ENCODE results near the gene STAB1.

STAB1 gene

DNA sequence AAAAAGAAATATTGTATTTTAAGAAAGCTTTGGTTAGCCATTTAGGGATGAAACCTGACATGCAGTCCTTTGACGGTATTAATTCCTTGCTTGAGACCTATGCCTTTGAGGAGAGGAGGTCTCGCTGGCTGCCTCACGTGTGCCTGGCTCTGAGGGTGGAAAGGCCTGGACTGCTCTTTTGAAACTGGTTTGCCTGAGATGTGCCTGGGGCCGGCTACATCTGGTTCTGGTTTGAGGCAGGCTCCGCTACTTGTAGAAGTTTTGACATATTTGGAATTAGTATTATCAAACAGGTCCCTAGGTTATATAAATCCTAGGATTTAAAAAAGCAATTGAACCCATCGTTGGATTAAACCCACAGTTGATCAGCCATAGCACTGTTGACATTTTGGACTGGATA is 33.3 kb upstream of the STAB1 start:
- no peak for DNase-seq

DNA sequence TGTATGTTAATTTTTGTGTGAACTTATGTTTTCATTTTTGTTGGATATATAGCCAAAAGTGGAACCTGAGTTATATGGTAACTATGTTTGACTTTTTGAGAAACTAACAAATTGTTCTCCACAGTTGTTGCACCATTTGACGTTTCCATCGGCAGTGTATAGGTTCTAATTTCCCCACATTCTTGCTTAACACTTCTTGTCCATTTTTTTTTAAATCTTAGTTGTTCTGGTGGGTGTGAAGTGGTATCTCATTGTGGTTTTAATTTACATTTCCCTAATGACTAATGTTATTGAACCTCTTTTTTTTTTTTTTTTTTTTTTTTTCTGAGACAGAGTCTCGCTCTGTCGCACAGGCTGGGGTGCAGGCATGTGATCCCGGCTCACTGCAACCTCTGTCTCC is 31.7 kb upstream of the STAB1 start:
- no peak for DNase-seq

DNA sequence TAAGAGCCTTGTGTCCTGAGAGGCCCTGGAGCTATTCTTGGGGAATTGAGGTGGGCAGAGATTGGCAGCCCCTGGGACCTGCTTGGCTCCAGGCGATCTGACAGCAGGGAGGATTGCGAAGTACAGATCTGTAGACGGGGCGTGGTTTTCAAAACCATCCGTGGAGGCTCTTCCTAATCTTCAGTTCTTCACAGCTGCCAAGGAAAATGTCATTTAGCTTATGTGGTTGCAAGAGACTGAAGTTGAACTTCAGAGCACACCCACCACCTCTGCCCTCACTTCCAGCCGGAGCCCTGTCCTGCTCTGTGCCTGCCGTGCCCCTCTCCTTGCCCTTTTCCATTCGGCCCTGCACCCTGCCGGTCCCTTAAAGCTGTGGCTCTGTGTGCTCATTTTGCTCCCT is 26.8 kb upstream of the STAB1 start:
- DNase-seq = peak; percentile 37

DNA sequence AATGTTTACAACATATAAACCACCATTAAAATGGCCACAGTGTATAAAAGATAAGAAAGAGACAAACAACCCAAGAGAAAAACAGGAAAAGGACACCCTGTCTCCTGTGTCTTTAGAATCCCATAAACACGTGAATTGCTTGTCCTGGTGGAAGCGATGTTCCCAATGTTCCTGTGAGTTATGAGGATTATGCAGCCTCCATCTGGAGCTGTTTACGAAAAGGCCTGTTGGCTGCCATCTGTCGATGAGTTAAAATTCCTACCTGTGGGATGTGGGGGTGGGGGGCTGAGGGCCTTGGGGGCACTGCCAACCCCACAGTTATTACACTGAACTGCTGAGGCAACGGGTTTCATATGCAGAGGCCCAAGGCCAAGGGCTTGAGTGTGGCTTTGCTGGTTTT is 26.1 kb upstream of the STAB1 start:
- no peak for DNase-seq

DNA sequence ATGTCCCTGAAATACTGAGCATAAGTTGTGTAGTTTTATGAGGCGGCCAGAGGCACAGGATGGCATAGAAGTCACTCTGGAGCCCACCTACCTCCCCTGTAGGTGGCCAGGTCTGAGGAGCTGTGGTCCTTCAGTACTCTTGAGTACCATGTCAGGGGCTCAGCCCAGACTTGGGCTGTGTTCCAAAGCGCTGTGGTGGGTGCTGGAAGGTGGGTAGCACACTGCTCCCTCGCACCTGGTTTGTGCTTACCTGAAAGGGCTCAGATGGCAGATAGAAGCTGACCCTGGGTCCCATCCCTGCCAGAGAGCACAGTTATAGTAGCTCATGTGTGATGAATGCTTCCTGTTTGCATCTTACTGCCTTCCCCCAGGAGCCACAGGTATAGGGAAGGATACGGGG is 24.2 kb upstream of the STAB1 start:
- DNase-seq = no peak

DNA sequence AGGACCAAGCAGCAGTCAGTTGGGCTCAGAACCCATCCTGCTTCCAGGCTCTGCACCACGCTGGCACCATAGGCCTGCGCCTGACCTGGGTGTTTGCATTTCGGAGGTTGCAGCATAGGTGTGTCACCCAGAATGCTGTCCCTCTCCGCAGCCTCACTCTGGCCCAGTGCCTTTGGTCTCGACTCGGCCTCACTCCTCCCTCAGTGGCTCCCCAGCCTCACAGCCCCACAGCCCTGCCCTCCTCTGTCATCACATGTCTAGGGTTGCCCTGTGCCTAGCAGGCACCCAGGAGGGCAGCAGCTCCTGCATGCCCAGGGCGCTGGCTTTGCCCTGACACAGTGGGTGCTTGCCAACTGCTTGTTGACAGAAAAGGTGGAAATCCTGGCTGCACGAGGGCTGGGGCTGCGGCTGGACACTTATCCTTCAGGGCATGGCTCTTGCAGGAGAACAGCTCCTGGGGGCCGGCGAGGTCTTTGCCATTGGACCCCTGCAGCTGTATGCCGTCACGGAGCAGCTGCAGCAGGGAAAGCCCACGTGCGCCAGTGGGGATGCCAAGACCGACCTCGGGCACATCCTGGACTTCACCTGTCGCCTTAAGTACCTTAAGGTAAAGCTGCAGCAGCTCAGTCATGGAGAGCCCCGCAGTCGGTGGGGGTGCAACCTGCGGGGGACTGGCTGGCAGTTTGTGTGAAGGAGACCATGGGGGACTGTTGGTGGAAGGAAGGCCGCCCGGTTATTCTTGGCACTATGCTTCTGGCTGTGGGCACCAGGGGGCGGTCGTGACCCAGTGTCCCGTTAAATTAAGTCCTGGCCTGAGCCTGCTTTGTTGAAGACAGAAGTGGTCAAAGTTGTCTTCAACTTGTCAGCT is 23.5 kb upstream of the STAB1 start:
- DNase-seq = no peak

DNA sequence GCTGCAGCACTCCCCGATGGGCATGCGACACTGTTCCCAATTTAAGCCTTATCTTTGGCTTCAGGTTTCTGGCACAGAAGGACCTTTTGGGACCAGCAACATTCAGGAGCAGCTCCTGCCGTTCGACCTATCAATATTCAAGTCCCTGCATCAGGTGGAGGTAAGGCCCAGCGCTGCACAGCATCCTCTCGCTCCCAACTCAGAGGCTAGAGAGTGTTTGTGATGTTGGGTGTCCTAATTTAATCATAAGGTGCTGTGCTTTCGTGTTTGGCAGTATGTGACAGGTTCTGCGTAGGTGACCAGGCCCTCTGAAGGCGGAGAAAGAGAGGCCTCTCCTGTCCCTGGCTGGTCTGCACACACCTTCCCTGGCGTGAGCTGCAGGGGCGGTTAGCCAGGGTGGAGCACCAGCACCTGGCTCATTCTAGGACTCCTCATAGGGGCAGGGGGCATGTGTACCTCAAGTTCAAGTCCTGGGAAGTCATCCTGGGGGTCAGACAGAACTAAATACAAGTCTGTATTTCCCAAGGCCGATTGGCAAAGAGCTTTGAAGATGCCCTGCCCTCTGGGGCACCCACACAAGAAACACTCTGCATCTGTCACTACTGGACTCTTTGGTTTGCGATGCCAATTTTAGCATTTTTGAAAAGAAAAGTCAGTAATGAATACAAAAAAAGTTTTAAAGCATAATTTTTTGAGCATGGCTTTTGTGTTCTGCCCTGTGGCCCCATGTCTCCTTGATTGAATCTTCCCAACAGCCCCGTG is 22.7 kb upstream of the STAB1 start:
- DNase-seq = no peak

DNA sequence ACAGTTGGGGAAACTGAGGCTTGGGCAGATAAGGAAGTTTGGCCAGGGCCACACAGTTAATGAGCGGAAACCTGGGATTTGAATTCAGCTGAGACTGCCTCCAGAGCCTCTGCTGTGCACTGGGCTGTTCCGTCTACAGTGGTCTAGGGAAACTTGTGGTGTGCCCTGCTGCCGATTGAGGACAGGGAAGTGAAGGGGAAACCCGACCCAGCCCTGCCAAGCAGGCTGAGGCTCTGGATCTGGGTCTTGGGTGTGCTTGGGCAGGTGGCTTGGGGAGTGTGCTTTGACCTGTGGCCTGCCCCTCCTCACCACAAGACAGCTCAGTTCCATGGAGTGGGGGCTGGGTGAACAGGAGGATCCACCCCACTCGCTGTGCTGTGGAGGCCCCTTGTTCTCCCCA is 22.1 kb upstream of the STAB1 start:
- no peak for DNase-seq

DNA sequence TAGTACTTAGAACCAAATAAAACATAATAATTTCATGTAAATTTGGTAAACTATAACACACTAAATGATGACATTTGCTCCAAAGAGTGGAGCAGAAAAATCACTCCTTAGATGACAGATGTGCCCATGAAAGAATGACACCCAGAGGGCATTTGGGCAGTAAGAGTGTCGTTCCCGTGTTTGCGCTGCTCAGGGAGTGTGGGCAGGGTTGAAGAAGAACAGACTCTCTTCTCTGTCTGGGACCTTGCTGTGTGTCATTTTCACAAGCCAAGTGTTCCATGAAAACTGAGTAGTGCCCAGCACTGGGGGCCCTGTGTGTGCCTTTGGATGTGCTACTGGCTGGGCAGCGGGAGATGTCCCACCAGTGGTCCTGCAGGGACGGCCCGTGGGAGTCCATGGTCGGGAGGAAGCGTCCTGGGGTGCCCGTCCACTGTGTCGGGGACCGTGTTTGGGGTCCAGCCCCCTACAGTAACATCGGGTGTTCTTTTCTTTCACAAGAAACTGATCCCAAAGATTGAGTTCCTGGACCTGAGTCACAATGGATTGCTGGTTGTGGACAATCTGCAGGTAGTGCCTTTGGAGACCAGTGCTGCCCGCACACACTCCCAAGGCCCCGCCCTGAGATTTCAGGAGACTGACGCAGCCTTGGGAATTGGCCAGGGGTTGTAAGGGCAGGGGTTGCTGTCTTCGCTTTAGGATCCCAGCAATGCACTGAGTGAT is 17.9 kb upstream of the STAB1 start:
- no peak for DNase-seq

DNA sequence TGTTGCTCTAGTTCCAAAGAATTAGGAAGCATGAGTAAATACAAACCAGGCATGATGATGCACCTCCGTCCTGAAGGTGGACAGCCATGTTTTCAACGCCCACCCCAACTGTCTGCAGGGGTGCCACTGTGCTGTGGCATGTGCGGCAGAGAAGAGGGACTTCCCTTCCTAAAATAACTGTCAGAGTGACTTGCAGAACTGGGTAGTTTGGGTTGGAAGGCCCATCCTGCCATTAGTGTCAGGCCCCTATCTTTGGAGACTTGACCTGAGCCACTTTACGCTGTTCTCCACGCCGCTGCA is 17.4 kb upstream of the STAB1 start:
- no peak for DNase-seq

DNA sequence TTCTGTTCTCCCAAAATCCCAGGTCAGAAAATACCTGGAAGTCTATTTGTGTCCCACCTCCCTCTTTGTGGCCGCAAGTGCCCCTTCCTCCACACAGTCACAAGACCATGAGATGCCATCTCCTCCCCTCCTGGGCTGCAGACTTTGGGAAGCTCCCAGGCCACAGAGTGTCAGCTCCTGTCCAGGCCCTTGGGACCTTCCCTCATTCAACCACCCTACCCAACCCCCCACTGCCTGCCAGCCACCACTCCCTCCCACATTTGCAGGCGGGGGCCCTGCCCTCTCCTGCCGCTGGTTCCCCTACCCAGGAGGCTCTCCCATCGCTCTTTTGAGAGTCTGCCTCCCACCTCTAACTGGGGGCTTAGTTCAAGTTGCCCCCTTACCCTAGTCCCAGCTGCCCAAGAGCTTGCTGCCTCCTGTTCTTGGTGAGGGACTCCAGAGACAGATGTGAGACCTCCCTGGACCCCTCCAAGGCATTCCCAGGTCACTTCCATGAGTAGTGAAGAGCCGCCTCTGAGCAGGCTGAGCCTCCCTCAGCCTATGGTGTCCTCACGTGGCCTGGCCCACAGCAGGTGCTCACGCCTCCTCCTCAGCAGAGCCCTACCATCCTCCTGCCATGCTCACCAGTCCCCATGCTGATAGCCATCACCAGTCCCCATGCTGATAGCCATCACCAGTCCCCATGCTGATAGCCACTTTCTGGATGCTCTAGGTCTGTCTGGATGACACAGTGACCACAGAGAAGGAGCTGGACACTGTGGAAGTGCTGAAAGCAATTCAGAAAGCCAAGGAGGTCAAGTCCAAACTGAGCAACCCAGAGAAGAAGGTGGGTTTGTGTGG is 15.9 kb upstream of the STAB1 start:
- DNase-seq = no peak

DNA sequence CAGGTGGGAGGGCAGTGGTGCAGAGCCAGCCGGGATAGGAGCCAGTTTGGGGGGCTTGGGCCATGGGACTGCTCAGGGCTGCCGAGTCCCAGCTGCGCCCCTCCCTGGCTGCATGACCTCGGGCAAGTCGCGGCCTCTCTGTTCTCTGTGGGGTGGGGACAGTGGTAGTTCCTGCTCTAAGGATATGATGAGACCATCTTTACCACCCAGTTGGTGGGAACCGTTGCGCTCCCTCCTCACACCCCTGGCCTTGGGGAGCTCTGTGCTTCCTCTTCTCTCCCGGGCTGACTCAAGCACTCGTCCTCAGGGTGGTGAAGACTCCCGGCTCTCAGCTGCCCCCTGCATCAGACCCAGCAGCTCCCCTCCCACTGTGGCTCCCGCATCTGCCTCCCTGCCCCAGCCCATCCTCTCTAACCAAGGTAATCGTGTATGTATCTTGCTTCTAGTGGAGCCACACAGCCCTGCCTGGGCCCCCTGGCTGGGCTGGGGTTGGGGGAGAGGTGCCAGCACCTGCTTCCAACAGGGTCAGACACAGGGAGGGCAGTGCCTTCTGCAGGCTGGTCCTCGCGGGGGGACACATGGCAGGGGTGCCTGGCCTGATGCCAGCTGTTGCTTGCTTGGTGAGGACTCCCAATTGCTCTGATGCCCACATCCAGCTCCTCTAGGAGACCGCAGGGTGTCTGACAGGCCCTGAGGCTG is 15.1 kb upstream of the STAB1 start:
- DNase-seq = no peak

DNA sequence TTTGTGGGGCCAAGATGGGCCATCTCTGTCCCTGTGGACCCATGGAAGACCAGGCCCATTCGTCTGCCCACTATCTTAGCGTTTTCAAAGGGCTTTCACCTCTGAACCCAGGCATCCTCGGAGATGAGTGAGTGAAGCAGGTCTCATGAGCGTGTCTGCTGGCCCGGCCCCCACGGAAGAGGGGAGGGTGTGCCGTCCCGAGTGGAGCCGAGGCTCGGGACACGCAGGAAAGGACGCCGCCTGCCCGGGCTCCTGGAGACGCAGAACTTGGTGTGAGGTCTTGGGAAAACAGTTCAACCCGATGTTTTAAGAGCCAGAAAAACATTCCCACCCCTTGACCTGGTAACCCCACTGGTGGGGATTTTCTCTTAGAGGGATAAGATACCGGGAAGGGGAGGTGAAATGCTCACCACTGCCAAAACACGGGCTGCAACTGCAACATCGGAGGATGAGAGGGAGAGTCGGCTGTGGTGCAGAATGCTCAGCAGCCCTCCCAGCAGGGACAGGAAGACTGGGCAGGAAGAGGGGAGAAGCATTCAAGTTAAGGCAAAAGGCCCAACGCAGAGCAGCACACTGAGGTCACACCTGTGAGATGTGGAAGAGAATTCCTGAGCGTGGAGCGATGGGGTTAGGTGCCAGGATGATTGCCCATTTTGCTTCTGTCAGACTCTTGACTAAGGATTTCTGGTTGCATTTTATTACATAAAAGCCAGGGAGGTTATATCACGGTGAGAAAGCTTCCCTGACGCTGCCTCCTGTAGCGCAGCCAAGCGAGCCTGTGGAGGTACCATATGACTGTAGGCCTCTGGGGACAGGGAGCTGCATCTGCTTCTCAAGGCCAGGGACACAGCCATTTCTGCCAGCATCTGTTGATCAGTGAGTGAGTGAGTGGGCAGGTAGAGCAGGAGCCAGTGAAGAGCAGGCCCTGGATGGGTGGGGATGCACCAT is 14.1 kb upstream of the STAB1 start:
- no peak for DNase-seq

DNA sequence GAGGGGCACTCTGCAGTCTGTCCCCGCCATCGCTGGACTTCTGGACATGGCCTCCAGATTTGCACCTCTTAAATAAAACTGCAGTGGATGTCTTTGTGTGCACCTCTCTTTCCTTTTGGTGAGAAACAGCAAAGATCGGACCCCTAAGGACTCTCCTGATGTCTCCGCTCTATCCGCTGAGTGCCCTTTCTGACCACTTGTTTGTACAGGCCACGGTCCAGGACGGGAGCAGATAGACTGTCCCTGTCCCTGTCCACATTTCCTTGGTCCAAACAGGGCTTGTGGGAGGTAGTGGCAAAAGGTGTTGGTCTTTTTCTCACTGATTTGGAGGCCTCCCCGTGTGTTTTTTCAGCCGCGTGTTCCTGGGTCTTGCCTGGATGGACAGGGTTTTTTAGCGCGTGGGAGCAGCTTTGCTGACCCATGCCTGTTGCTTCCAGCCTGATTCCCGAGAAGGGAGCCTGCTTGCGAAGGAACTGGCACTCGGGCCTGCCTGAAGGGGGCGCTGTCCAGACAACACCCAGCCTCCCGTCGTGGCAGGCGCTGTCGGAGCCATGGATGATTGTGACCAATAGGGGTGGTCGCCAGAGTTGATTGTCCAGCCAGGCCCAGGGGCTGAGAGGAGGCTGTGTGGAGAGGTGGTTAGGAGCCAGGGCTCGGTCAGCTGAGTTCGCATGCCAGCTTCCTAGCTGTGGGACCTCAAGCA is 13.2 kb upstream of the STAB1 start:
- no peak for DNase-seq

DNA sequence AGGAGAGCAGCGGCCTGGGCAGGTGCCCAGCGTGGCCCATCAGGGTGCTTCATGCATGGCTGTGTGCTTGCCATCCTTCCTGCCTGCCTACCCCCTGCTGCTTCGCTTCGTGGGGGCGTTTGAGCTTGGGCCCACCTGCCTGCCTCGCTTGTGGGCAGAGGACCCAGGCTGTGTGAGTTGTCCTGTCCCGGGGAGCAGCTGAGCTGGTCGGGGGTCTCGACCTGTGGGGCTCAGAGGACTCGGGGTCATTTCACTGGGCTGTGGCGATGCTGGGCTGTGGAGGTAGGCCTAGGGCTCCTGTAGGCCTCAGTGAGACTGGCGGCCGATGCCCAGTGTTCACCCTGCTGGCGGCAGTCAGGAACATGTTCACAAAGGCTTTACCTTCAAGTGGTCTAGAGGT is 12.1 kb upstream of the STAB1 start:
- DNase-seq = no peak

DNA sequence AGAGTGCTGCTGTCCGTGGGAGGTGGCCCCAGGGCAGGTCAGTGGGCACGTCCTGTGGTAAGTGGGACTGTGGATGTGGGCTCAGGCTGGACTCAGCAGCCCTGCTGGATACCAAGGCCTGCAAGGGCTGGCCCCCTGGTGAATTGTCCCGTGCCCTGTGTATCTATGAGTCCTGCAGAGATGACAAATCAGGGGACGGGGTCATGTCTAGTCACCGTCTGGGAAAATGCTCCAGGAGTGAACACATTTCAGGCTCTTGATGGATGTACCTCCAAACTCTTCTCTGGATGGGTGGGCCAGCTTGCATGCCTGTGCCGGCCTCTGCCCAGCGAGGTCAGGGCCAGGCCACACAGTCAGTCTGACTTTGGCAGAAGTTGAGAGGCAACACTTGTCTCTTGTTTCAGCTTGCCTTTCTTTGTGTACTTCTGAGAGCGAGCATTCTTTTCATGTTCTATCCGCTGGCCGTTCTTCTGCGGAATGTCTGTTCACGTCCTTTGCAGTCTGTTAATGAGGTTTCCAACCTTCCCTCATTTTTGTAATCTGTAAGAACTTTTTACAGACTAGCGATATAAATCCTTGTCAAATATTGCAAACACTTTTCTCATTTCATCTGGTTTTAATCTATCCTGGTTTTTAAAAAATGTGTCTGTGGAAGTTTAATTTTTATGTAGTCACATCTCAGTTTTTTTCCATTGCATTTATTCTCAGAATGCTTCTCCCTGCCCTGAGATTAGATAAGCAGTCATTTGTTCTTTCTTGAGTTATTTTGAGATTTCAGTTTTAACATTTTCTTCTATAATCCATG is 11.4 kb upstream of the STAB1 start:
- peak; percentile 87 for DNase-seq

DNA sequence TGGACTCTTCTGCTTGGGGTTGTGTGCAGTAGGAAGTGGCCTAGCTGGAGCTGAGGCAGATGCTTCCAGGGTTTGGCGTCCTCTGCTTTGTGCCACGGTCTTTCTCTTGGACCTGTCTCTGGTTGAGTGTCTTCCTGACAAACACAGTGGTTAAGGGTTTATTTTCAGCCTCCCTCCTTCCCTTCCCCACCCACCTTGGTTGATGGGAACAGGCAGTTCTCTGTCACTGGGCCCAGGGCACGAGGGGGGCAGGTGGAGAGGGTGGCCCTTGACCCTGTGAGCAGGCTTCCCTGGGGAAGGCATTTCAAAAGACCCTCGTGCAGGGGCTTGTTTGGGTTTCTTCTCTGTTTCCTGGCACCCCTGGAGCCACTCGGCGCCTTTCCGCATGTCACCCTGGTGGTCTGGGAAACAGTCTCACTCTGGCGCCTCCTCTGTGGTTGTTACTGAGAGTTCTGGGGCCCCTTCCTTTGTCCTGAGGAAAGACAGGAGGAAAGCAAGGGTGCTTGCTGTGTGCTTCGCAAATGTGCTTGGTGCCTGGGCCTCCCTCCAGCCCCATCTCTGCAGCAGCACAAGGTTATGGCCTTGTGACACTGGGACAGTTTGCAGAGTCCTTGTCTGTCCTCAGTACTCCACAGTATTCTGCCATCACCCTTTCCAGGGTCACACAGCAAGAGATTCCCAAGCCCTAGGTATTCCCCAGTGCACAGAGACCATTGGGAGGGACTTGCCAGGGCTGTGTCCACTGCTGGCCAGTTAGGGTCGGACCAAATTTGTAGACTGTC is 10.3 kb upstream of the STAB1 start:
- no peak for DNase-seq

DNA sequence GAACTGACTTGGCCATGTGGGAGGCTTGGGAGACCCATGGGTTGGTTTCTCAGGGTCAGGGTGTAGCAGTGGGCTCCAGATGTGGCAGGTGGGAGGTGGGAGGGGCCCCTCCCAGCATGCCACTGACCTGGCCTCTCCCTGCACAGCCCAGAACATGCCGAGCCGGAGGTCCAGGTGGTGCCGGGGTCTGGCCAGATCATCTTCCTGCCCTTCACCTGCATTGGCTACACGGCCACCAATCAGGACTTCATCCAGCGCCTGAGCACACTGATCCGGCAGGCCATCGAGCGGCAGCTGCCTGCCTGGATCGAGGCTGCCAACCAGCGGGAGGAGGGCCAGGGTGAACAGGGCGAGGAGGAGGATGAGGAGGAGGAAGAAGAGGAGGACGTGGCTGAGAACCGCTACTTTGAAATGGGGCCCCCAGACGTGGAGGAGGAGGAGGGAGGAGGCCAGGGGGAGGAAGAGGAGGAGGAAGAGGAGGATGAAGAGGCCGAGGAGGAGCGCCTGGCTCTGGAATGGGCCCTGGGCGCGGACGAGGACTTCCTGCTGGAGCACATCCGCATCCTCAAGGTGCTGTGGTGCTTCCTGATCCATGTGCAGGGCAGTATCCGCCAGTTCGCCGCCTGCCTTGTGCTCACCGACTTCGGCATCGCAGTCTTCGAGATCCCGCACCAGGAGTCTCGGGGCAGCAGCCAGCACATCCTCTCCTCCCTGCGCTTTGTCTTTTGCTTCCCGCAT is 7.9 kb upstream of the STAB1 start:
- no peak for DNase-seq

Data from fibroblast of skin of abdomen (primary cell).